HFF-Myc (cell line): ENCODE measurements around the gene ANGEL2.
A peak's percentile ranks its signal among the peaks of the same experiment; 100 is the strongest.
"Not testable (repeated sequence)": the region's sequence is repeated elsewhere in the genome, so short reads cannot be mapped to it uniquely, and the experiment has no call there.

Experiments
- DNase-seq: peaks from one replicate; pipeline ENCODE4 v3.0.0-alpha.2; 2011; ENCODE audit warnings: low read depth; ENCODE audit errors: extremely low read depth
- H3K4me3 ChIP-seq: replicated peaks from 2 replicates; pipeline ENCODE4 v1.5.1; 2011; ENCODE audit warnings: low read depth, mild to moderate bottlenecking, control low read depth, low read length
- CTCF ChIP-seq: IDR thresholded peaks from 2 replicates; pipeline ENCODE4 v1.5.1; 2012; ENCODE audit warnings: mild to moderate bottlenecking, low read depth, low read length, control low read depth; ENCODE audit errors: missing control alignments

Gene ANGEL2

GRCh38 chr1:213017447-213018273 is 2.0 kb upstream of the ANGEL2 start:
- H3K4me3 ChIP-seq, result no peak overlapping the region
- DNase-seq, result no peak
- no peak for TF ChIP-seq CTCF

- no peak for DNase-seq
- H3K4me3 ChIP-seq, result peak overlapping the region; percentile 83
- TF ChIP-seq CTCF, result no peak
Measured at GRCh38 chr1:213014642-213015041, 1.0 kb downstream of the ANGEL2 start.

- no peak overlapping the region for H3K4me3 ChIP-seq
- no peak for DNase-seq
- TF ChIP-seq CTCF, result no peak
Measured at GRCh38 chr1:213008564-213008963, 7.1 kb downstream of the ANGEL2 start.

- no peak for TF ChIP-seq CTCF
- no peak overlapping the region for H3K4me3 ChIP-seq
- DNase-seq, result no peak
Measured at GRCh38 chr1:213003256-213003655, 12.4 kb downstream of the ANGEL2 start.

GRCh38 chr1:212994926-212995325 is 20.7 kb downstream of the ANGEL2 start:
- no peak overlapping the region for H3K4me3 ChIP-seq
- TF ChIP-seq CTCF, result no peak
- DNase-seq, result no peak

GRCh38 chr1:212993960-212994359 is 21.7 kb downstream of the ANGEL2 start:
- H3K4me3 ChIP-seq, DNase-seq: not testable (repeated sequence)

GRCh38 chr1:212990276-212990675 is 25.4 kb downstream of the ANGEL2 start:
- no peak for TF ChIP-seq CTCF
- H3K4me3 ChIP-seq, result no peak overlapping the region
- DNase-seq, result no peak
